Upper lobe of left lung (tissue), 4 donors: Measurements from ENCODE around the gene DNAH10.

ENCODE experiments used
- CTCF ChIP-seq, 6 experiments: fragments of 450-650 bp in 4 of 6; fragments of 200-600 bp in 2 of 6; sonication (generic) in 2 of 6; IDR thresholded peaks; one replicate each; pipeline ENCODE4 v1.5.1; 2016 to 2019; ENCODE audit warnings: antibody characterized with exemption in 6 of 6
- EP300 ChIP-seq, 4 donors: sonication (generic); formaldehyde crosslinking; IDR thresholded peaks; one replicate each; pipeline ENCODE4 v1.5.1; 2017; ENCODE audit warnings: antibody characterized with exemption in 4 of 4, control low read depth in 2 of 4
- POLR2AphosphoS5 ChIP-seq, 2 donors: sonication (generic); formaldehyde crosslinking; IDR thresholded peaks; one replicate each; pipeline ENCODE4 v1.5.1; 2017; ENCODE audit warnings: antibody characterized with exemption in 2 of 2

- TF ChIP-seq EP300 (IDR thresholded peaks at IDR 0.05) (no peak), CTCF (IDR thresholded peaks at IDR 0.05) (no peak), POLR2AphosphoS5 (IDR thresholded peaks at IDR 0.05) (no peak)
Measured at GRCh38 chr12:123794027-123794426, 31.9 kb downstream of the DNAH10 start.
